OCI-LY1 (cell line): ENCODE results near the gene TMC5.

Experiments used
- CTCF ChIP-seq: fragments of 200-600 bp; sonication (generic), shearing (Covaris generic); IDR thresholded peaks from 2 replicates; pipeline ENCODE4 v1.5.1; 2017; ENCODE audit warnings: mild to moderate bottlenecking, antibody characterized with exemption, low read length, moderate library complexity, mixed read lengths
- EZH2 ChIP-seq: fragments of 200-600 bp; sonication (generic), shearing (Covaris generic); IDR thresholded peaks from 2 replicates; pipeline ENCODE4 v1.8.0; 2017; ENCODE audit warnings: borderline replicate concordance, mixed run types, mild to moderate bottlenecking, antibody characterized with exemption, low read length, moderate library complexity, mixed read lengths

DNA sequence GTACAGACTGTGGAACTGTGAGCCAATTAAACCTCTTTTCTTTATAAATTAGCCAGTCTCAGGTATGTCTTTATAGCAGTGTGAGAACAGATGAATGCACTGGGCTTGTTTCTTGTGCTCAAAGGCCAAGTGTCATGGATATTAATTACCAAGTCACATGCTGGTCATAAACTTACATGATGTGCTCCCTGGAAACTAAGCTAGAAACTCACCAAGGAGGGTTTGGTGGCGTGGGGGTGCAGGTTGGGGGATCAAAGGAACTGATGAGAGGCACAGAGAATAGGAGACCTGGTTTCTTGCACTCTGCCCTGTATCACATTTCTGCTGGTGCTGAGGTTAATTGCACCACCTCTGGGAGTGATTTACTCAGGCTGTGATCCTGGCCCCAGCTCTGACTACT, 31.2 kb upstream of the TMC5 start:
- TF ChIP-seq CTCF: no peak
- no peak for TF ChIP-seq EZH2
